Lung (tissue), 12 donors: ENCODE results near the gene CDK19. TPM values are rescaled to one million over a fixed set of nuclear protein-coding genes. Genes with fewer than 3 reads are reported as not detected.

ENCODE experiments used
- ATAC-seq: fragments of 200-7000 bp; cut with Tn5 transposase; one replicate; pipeline ENCODE4 v1.9.1; 2020; ENCODE audit warnings: moderate number of reproducible peaks; ENCODE audit not compliant: insufficient read depth, low FRiP score
- DNase-seq, 3 donors: peaks; one replicate each; pipeline ENCODE4 v3.0.0-alpha.2; 2013 to 2017
- H3K27ac ChIP-seq, 2 donors: one replicate each; pipeline ENCODE4 v1.5.1; 2013; ENCODE audit warnings: mild to moderate bottlenecking in 2 of 2, moderate library complexity in 2 of 2, control low read depth in 1 of 2, inconsistent platforms in 1 of 2, low read depth in 1 of 2, low read length in 1 of 2
- H3K27me3 ChIP-seq, 3 donors: one replicate each; pipeline ENCODE4 v1.5.1; 2013; ENCODE audit warnings: low read length in 2 of 3; ENCODE audit not compliant: control insufficient read depth in 3 of 3, insufficient read depth in 3 of 3
- H3K36me3 ChIP-seq, 4 donors: one replicate each; pipeline ENCODE4 v1.5.1; 2013; ENCODE audit warnings: low read length in 4 of 4, mild to moderate bottlenecking in 1 of 4, moderate library complexity in 1 of 4; ENCODE audit not compliant: control insufficient read depth in 4 of 4, insufficient read depth in 4 of 4
- H3K4me1 ChIP-seq, 5 donors: one replicate each; pipeline ENCODE4 v1.5.1; 2013; ENCODE audit warnings: low read length in 5 of 5, mild to moderate bottlenecking in 2 of 5, moderate library complexity in 1 of 5; ENCODE audit not compliant: control insufficient read depth in 5 of 5, insufficient read depth in 5 of 5
- H3K4me3 ChIP-seq: one replicate; pipeline ENCODE4 v1.5.1; 2013; ENCODE audit warnings: mild to moderate bottlenecking, control low read depth, moderate library complexity
- H3K9ac ChIP-seq, 2 donors: one replicate each; pipeline ENCODE4 v1.5.1; 2013; ENCODE audit warnings: low read length in 2 of 2, control low read depth in 1 of 2; ENCODE audit not compliant: insufficient read depth in 1 of 2
- H3K9me3 ChIP-seq, 4 donors: one replicate each; pipeline ENCODE4 v1.5.1; 2013; ENCODE audit warnings: low read length in 3 of 4, mild to moderate bottlenecking in 1 of 4, moderate library complexity in 1 of 4; ENCODE audit not compliant: control insufficient read depth in 4 of 4, insufficient read depth in 3 of 4
- WGBS, 2 donors: extraction: QIAGEN DNeasy Blood & Tissue Kit; methylation state at CpG; one replicate each; pipeline ENCODE4 v1.1.7; 2013; 5-methylcytosine and 5-hydroxymethylcytosine counted together
- polyA plus RNA-seq, 2 donors: library from polyadenylated mRNA; stranded (reverse); fragments of 200-250 nt; gene quantifications; one replicate each; pipeline ENCODE4 v1.2.1, GENCODE V29; 2013
- total RNA-seq, 2 donors: library from RNA; depleted of rRNA in 1 of 2; stranded (reverse); fragments of >200 nt in 1 of 2; gene quantifications; one replicate each; pipeline ENCODE4 v1.2.1, GENCODE V29; 2014 to 2021
- TF ChIP-seq, protein P1 (sequence below): IDR thresholded peaks from 2 replicates; pipeline ENCODE4 v1.5.1; 2012; ENCODE audit warnings: mild to moderate bottlenecking; ENCODE audit errors: control extremely low read depth, extremely low read depth
- donor health status: control.
- donor health status: control.
- donor health status: Bipolar disorder and iron deficiency.
- donor health status: healthy.
- donor health status: DM: yes; HTN: yes; CAD: no.

CDK19 gene
- total and polyA plus RNA-seq, 4 donors: 6.0 to 37.9 (median 10.4) TPM

DNA sequence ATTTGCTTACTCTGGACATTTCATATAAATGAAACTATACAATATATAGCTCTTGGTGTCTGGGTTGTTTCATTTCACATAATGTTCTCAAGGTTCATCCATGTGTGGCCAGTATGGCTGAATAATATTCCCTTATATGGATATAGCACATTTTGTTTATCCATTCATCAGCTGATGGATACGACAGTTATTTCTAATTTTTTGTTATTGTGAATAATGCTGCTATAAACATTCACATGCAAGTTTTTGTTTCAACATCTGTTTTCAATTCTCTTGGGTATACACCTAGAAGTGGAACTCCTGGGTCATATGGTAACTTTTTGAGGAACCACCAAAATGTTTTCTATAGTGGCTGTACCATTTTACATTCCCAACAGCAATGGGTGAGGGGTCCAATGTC lies 101.1 kb downstream of the CDK19 start:
- no peak for DNase-seq
- TF ChIP-seq, protein P1, sequence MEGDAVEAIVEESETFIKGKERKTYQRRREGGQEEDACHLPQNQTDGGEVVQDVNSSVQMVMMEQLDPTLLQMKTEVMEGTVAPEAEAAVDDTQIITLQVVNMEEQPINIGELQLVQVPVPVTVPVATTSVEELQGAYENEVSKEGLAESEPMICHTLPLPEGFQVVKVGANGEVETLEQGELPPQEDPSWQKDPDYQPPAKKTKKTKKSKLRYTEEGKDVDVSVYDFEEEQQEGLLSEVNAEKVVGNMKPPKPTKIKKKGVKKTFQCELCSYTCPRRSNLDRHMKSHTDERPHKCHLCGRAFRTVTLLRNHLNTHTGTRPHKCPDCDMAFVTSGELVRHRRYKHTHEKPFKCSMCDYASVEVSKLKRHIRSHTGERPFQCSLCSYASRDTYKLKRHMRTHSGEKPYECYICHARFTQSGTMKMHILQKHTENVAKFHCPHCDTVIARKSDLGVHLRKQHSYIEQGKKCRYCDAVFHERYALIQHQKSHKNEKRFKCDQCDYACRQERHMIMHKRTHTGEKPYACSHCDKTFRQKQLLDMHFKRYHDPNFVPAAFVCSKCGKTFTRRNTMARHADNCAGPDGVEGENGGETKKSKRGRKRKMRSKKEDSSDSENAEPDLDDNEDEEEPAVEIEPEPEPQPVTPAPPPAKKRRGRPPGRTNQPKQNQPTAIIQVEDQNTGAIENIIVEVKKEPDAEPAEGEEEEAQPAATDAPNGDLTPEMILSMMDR: no peak

DNA sequence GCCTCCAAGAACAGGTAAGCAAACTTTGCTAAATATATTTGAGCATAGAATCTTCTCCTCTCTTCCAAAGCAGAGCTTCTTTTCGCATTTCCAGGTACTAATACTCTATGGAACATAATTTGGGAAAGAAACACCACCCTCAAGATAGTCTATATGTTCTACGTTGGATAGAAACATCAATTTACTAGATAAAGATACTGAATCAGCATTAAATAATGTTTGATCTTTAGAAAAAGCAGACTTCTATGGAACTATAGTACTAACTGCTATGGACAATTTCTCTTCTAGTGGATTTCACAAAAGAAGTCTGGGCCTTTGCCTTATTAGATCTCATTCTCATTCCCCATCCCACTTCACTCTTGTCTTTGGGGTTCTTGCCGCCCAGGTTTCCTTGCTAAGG lies 103.0 kb downstream of the CDK19 start:
- DNase-seq (no peak), ATAC-seq (no peak)
- Histone ChIP-seq H3K9me3 (no peaks in the 10 kb centered on the region), H3K9ac (no peak overlapping the region), H3K27ac (no peak overlapping the region), H3K36me3 (peaks cover 0 to 4% (median 0%) of the 10 kb centered on the region in 4 donors), H3K27me3 (no peaks in the 10 kb centered on the region), H3K4me1 (no peaks in the 10 kb centered on the region), H3K4me3 (no peak overlapping the region)
- 94 to 98% methylated on average over 3 of the region's 3 CpGs for WGBS, 2 donors
- TF ChIP-seq, protein P1: no peak

More for the DNA sequence above, 101.1 kb downstream of the CDK19 start:
- Histone ChIP-seq H3K4me1 (no peaks in the 10 kb centered on the region), H3K9ac (no peak overlapping the region), H3K27me3 (no peaks in the 10 kb centered on the region), H3K36me3 (peaks cover 0 to 4% (median 0%) of the 10 kb centered on the region in 4 donors), H3K27ac (no peak overlapping the region), H3K9me3 (no peaks in the 10 kb centered on the region), H3K4me3 (no peak overlapping the region)
- ATAC-seq: no peak
- 89 to 100% methylated on average over 1 of the region's 1 CpG for WGBS, 2 donors

DNA sequence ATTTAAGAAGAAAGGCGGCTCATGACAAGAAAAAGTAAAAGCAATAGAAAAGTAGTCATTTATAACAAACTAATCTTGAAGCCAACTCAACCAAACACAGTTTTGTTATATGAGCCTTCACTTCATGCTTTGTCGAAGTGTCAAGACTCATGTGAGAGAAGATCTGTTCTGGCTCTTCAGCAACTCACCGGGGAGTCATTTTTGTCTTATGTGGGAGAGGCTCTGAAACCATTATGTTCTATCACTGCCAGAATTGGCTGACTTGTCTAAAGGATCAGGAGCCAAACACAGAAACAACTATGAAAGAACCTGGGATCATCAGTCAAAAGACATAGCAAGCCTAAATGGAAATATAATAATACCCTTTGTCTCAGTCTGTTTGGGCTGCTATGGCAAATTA lies 105.2 kb downstream of the CDK19 start:
- no peaks in the 10 kb centered on the region for H3K27me3 ChIP-seq
- WGBS, 2 donors: 91 to 93% methylated on average over 3 of the region's 3 CpGs
- H3K9ac ChIP-seq: no peak overlapping the region
- H3K36me3 ChIP-seq: peaks cover 0 to 4% (median 1%) of the 10 kb centered on the region in 4 donors
- no peak for DNase-seq
- H3K4me3 ChIP-seq: no peak overlapping the region
- no peaks in the 10 kb centered on the region for H3K9me3 ChIP-seq
- H3K4me1 ChIP-seq: no peaks in the 10 kb centered on the region
- TF ChIP-seq, protein P1: no peak
- ATAC-seq: no peak
- H3K27ac ChIP-seq: no peak overlapping the region
